HG03095 (cell line): Measurements from ENCODE around the gene PPIC.

Source experiments
- ATAC-seq: cut with Tn5 transposase; IDR thresholded peaks from one replicate; pipeline ENCODE4 v1.9.1; 2021; ENCODE audit warnings: moderate library complexity; ENCODE audit not compliant: unreplicated experiment

PPIC gene

GRCh38 chr5:123036391-123037103 is at the start of gene PPIC:
Gene PPIC (minus strand): TSS chr5:123036725. CDS start chr5:123036625, 100 bp downstream.
- ATAC-seq: no peak

DNA sequence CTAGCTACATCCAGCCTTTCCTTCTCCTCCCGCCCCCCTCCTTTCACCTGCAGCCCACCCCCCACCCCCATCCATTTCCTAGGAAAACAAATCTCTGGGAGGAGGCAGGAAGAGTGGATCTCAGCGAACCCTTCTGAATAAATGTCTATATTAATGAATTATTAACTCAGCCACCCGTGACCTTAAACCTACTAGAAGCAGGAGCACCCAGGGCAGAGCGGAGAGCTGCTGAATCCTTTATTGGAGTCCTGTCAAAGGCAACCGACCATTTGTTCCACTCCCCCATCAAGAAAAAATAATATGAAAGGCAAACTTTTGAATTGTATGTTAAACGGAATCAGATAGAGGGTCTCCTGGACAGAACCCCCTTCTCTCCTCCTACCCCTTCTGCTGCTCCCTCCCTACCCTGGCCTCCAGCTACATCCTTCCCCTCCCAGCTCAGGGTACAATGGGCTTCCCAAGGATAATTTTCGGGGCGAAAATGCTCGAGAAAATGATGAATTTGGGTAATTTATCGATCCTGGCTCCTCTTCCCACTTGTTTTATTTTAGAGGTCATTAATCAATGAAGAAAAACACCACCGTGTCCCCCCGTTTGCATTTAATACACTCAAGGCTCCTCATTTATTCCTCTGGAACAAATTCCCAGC is 49.2 kb upstream of the PPIC start:
- no peak for ATAC-seq

- no peak for ATAC-seq
These were observed 48.4 kb upstream of the PPIC start for GRCh38 chr5:123084730-123085605.

GRCh38 chr5:123083298-123083697 is 46.8 kb upstream of the PPIC start:
- no peak for ATAC-seq

- no peak for ATAC-seq
These were observed 43.7 kb upstream of the PPIC start for GRCh38 chr5:123080215-123080614.

DNA sequence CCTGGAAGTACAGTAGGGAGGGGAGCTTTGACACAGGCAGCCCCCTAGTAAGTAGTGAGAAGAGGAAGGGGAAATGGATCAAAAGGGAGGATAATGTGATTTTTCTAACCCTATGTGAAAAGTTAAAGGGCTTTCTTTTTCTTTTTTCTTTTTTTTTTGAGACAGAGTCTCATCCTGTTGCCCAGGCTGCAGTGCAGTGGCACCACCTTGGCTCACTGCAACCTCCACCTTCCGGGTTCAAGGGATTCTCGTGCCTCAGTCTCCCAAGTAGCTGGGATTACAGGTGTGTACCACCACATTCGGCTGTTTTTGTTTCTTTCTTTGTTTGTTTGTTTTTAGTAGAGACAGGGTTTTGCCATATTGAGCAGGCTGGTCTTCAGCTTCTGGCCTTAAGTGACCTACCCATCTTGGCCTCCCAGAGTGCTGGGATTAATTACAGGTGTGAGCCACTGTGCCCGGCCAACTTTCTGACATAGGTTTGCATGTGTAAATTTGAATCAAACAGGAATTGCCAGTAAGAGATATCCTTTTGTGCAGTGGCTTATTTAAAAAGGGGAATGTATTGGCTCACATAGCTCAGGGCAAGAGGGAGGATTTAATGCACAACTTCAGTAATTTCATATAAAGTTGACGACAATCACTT is 39.1 kb upstream of the PPIC start:
- ATAC-seq: no peak

DNA sequence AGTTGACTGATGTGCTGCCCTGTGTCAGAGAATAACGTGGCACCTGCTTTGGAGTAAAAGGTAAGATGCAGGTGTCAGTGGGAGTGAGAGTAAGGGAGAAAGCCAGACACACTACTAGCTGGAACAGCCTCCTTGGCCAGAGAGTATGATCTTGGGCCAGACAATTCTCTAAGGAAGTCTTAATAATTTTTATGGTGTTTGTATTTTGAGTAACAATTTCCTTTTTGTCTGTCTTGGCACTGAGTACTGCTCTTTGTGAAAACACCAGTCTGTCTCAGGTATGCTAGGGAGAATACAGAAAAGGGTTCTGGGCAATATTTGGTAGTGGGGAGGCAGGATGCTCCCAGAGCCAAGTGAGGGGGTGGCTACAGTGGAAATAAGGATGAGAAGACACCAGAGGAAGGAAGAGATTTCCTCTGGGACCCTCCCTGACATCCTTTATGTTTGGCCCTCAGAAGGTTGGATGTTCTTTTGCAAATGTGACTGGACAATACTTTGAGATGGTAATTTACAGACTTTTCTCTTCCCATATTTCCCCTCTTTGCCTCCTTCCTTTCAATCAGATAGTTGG is 31.9 kb upstream of the PPIC start:
- no peak for ATAC-seq

DNA sequence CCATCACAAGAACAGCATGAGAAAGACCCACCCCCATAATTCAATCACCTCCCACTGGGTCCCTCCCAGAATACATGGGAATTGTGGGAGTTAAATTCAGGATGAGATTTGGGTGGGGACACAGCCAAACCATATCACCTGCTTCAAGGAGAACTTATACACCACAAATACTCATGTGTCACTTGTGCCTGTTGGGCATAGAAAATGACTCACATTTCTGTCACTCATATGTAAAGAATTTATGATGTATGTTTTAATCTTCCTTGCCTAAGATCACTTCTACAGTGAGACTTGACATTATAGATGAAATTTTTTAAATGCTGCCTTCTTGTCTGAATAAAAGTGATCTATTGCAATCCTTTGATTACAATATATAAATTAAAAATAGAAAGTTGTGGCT is 29.5 kb upstream of the PPIC start:
- no peak for ATAC-seq

- ATAC-seq: no peak
These were observed 22.9 kb upstream of the PPIC start for GRCh38 chr5:123059455-123059854.

DNA sequence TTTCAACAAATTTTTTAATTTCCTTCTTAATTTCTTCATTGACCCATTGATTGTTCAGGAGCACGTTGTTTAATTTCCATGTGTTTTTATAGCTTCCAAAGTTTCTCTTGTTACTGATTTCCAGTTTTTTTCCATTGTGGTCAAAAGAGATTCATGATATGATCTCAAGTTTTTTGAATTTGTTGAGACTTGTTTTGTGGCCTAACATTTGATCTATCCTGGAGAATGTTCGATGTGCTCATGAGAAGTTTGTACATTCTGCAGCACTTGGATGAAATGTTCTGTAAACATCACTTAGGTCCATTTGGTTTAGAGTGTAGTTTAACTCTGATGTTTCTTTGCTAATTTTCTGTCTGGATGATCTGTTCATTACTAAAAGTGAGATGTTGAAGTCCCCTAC is 14.7 kb upstream of the PPIC start:
- no peak for ATAC-seq

GRCh38 chr5:123047706-123048105 is 11.2 kb upstream of the PPIC start:
- no peak for ATAC-seq

DNA sequence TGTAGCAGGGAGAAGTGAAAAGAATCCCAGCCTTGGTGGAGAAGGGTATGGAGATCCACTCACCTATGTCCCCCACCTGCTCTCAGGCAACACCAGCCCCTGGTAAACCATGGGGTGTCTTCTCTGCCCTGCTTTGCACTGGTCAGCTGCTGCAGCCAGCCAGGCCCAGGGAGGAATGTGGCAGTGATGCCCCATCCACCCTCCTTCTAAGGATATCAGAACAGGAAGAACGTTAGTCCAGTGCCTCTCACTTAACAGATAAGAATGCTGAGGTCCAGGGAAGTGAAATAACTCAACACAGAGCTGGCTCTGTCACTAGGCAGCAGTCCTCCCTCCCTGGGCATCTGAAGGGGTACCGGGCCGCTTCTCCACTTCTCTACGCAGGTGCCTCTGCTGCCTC is 9.7 kb upstream of the PPIC start:
- ATAC-seq: no peak

- ATAC-seq: no peak
These were observed 8.5 kb upstream of the PPIC start for GRCh38 chr5:123044926-123045617.

GRCh38 chr5:123039673-123040072 is 3.1 kb upstream of the PPIC start:
- no peak for ATAC-seq

GRCh38 chr5:123037104-123037418 is 536 bp upstream of the PPIC start:
- ATAC-seq: no peak

DNA sequence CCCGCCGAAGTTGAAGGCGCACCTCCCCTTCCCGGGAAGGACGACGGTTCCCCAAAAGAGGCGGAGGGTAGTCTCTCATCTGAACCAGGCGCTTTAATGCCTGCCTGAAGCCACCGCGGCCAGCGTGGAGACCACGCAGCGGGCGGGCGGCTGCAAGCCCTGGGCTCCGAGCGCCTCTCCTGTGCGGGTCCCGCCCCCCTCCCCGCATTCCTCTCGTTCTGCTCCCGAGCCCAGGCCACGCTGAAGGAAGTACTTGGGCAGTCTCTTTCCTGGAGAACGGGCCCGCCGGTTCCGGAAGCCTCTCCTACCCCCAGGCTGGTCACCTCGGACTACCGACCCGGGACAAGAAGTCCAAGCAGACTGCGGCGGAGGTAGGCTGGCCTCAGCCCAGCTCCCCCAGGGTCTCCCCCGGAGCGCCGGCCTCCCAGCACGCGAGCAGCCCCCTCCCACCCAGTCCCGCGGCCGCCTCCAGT is 571 bp downstream of the PPIC start:
- no peak for ATAC-seq

GRCh38 chr5:123035360-123035917 is 1.1 kb downstream of the PPIC start:
- ATAC-seq: no peak

DNA sequence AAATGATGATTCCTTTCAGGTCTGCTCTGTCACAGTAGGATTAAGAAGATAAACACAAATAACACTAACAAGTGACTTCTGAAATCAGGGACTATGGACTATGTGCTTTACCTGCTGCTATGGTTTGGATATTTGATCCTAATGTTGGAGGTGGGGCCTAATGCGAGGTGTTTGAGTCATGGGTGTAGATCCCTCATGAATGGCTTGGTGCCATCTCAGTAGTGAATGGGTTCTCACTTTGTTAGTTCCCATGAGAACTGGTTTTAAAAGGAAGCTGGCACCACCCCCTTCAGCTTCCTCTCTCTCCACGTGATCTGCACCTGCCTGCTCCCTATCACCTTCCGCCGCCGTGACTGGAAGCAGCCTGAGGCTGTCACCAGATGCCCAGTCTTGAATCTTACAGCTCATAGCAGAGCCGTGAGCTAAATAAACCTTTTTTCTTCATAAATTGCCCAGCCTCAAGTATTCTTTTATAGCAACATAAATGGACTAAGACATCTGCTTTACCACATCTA is 3.3 kb downstream of the PPIC start:
- ATAC-seq: no peak

GRCh38 chr5:123028222-123028621 is 8.3 kb downstream of the PPIC start:
- ATAC-seq: no peak

GRCh38 chr5:123014689-123015088 is 21.8 kb downstream of the PPIC start:
- ATAC-seq: no peak
